Activated naive CD4-positive, alpha-beta T cell treated with Interleukin-2 at 50 U/mL for 16 hours (primary cell): ENCODE data around the gene RNPEPL1.

ENCODE experiments used
- DNase-seq: peaks from one replicate; pipeline ENCODE4 v3.0.0-alpha.2; 2020

The RNPEPL1 gene

DNA sequence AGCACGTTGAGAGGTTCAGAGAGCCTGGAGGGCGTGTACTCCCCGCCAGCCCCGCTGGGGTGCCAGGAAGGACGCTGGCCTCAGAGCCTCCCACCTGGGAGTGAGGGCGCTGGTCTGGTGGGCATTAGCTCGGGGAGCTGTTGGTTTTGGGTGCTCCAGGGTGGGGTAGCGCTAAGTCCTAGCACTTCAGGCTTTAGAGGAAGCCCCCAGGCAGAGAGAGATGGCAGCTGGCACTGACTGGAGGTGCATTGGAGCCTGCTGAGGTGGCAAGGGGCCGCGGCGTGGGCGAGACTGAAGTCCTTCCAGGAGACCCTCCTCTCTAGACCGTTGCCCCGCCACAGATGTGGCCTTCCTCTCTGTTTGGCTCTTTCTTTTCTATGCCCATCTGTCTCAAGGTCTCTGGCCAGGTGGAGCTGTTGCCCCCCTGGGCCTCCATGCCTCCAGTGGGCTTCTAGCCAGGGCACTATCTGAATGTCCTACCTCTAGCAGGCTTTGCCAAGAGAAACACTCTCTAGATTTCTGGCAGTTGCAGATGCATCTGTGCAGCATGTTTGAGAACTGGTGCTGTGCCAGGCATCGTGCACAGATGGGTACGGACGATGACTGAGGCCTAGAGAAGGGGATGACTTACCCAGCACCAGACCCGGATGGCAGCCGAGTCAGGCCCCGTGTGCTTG is 24.9 kb downstream of the RNPEPL1 start:
- DNase-seq = no peak

DNA sequence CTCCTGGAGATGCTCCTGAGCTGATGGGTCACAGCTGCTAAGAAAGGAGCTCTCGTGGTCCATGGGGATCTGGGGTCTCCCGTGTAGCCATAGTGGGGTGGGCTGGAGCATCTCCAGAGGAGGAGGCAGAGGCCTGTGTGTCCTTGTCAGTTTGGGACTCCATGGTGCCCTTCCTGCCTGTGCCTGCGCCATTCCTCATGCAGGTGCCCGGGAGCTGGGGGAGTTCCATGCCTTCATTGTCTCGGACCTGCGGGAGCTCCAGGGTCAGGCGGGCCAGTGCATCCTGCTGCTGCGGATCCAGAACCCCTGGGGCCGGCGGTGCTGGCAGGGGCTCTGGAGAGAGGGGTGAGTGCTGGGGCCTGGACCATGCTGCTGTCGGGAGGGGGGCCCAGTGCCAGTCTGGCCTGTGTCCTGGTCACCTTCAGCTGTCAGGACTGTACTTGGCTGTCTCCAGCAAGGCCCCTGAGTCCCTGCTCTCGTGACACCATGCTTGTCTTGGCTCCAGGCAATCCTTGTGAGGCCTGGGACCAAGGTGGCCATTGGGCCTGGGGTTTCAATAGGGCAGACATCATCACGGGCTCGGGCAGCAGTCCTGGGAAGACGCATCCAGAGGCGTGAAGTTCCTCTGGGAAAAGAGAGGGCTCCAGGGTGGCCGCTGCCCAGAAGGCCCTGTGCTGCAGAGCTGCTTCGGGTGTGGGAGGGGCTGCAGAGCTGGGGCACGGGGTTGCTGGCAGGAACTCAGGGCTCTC is 25.6 kb downstream of the RNPEPL1 start:
- DNase-seq = no peak

DNA sequence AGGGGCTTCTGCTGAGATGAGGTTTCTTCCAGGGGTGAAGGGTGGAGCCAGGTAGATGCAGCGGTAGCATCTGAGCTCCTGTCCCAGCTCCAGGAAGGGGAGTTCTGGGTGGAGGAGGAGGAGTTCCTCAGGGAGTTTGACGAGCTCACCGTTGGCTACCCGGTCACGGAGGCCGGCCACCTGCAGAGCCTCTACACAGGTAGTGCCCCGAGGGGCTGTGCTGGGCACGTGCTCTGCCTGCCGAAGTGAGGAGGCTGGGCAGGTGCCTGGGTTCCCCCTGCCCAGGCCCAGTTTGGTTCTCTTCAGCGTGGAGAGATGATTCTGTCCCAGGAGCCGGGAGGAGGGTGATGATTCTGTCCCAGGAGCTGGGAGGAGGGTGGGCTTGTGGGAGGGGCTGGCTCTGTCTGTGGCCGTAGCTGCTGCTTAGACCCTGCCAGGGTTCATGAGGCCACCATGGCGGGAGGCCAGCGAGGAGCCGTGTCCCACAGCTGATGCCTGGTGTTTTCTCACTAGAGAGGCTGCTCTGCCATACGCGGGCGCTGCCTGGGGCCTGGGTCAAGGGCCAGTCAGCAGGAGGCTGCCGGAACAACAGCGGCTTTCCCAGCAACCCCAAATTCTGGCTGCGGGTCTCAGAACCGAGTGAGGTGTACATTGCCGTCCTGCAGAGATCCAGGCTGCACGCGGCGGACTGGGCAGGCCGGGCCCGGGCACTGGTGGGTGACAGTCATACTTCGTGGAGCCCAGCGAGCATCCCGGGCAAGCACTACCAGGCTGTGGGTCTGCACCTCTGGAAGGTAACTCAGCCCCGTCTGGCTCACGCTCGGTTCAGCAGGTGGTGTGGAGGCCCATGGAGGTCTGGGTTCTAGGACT is 26.5 kb downstream of the RNPEPL1 start:
- DNase-seq = no peak

DNA sequence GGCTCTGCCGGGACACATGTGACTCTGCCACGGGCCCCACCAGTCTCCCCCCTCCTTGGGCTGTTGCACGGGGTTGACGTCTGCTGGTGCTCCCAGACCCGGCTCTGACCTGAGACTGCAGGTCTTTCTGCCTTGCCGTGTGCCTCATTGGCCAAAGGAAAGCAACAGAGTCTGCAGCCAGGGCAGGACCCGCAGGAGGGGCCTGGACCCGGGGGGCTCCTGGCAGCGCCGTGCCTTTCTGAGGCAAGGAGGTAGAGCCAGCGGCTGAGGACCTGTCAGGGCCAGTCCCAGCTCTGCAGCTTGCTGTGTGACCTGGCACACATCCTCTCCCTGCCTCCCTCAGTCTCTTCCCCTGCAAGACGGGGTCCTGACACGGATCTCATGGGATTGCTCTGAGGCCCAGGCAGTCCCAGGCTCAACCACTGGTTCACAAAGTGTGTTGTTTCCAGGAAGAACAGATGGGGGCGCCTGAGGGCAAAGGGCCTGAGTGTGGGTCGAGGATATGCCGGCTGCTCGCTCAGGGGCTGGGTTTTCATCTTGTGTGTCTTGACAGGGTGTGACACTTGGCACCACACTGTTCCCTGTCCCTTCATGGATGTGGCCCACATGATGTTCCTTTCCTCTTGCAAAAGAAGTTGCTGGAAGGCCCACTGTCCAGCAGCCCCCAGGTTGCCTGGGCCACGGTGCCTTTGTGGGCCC is 27.2 kb downstream of the RNPEPL1 start:
- peak; percentile 11 for DNase-seq

- no peak for DNase-seq
Measured at GRCh38 chr2:240596080-240596460, 27.8 kb downstream of the RNPEPL1 start.

GRCh38 chr2:240596491-240596931 is 28.2 kb downstream of the RNPEPL1 start:
- DNase-seq = no peak

- no peak for DNase-seq
Measured at GRCh38 chr2:240597054-240597418, 28.8 kb downstream of the RNPEPL1 start.

DNA sequence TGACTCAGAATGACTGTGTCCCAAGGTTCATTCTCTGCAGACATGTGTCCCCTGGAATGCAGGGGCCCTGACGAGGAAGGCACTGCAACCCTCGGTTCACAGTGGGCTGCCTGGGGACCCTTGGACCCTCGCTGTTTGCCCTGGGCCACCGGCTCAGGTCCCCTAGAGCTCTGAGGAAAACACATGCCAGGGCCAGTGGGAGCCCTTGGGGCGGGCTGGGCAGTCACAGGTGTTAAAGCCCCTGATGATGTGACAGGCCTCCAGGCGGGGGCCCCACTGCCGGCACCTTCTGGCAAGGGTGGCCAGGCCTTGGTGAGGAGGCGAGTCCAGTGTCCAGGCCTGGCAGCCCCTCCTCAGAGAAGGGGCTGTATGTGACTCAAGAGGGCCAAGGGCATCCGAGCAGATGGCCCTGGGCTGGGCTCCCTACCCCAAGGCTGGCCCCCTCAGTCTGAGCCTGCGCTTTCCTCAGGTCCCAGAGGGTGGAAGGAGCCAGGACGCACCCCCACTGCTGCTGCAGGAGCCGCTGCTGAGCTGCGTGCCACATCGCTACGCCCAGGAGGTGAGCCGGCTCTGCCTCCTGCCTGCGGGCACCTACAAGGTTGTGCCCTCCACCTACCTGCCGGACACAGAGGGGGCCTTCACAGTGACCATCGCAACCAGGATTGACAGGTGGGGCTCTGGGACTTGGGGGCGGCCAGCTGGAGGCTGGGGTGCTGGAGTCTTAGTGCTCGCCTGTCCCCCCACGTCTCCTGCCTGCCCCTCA is 29.3 kb downstream of the RNPEPL1 start:
- DNase-seq = no peak

DNA sequence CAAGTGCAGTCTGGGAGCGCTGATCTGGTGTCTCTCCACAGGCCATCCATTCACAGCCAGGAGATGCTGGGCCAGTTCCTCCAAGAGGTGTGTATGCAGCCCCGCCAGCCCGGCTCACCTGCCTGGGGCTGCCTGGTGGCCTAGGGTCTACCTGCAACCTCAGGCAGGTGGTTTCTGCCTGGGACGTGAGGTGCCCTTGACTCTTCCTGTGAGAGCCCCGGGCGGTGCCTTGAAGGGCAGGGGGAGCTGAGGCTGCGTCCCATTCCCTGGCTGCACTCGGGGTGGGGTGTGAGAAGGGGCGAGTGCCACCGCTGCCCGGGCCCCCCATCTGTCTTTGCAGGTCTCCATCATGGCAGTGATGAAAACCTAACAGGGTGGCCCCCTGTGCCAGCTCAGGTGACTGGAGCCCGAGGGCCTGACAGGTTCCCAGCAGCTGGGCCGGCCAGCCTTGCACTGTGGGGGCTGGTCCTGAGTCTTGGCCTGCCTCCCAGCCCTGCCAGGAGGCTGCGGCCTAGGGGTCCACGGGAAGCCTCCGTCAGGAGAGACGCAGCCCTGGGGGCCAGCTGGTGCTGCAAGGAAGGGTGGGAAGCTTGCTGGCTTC is 30.1 kb downstream of the RNPEPL1 start:
- DNase-seq = no peak

DNA sequence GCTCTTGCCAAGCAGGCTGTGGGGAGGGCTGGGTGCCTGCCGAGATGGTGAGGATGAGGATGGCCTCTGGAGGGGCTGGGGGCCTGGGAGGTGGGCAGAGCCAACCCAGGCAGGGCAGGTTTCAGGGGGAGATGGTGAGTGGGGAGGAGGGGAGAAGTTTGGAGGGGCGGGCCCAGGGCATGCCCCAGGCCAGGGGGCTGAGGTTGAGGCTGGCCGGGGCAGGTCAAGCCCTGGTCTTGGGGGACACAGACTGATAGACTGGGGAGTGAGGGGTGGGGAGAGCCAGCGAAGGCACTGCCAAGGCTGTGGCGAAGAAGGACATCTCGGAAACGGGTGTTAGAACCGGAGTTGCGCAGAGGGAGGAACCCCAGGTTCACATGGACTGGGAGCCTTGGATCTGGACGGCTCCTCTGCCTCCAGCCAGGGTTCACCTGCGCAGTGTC is 30.9 kb downstream of the RNPEPL1 start:
- no peak for DNase-seq

DNA sequence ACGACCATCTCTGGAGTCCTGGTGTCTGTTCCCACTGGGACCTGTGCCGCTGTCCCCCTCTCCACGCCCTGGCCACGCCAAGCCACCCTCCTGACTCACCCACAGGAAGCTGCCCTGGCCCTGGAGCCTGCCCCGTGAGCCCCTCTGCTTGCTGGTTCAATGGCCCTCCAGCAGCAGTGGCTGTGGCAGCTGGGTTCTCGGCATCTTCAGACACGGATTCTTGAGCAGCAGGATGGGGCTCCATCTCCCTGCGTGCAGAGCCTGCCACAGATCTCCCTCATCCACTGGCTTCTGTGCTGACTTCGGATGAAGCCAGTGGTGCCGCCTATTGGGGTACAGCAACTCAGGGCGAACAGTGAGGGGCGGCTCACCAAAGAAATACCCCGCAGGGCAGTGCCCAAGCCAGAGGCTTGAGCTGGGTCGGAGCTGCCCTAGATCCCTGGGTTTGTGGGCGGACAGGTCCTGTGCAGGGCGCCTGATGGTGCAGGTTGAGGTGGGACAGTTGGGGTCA is 32.2 kb downstream of the RNPEPL1 start:
- DNase-seq = no peak

GRCh38 chr2:240601061-240601830 is 33.0 kb downstream of the RNPEPL1 start:
- no peak for DNase-seq

- DNase-seq = no peak
Measured at GRCh38 chr2:240601831-240602160, 33.5 kb downstream of the RNPEPL1 start.

- no peak for DNase-seq
Measured at GRCh38 chr2:240602266-240603050, 34.2 kb downstream of the RNPEPL1 start.

GRCh38 chr2:240603081-240603835 is 35.0 kb downstream of the RNPEPL1 start:
- no peak for DNase-seq

- DNase-seq = no peak
Measured at GRCh38 chr2:240603846-240604245, 35.6 kb downstream of the RNPEPL1 start.

DNA sequence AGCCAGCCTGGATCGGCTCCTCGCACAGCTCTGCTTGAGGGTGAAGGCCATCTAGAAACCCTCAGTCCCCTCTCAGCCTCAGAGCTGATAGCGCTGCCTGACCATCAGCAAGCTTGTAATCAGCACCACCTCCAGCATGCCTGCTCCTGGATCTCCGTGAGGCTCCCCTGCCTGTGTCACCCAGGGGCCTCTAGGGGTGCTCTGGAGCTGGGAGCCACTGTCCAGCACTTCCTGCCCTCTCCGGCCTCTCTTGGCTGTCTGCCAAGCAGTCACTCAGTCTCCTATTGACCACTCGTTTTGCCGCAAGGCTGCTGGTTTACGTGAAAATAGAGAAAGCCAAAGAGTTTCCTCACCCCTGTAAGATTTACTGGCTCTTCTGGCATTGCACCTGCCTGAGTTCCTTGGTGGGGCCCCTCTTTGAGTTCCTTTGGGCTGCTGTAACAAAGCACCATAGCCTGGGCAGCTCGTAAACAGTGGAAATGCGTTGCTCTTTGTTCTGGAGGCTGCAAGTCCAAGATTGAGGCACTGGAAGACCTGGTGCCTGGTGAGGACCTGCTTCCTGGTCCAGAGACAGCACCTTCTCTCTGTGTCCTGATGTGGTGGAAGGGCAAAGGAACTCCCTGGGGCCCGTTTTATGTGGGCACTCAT is 36.1 kb downstream of the RNPEPL1 start:
- no peak for DNase-seq

DNA sequence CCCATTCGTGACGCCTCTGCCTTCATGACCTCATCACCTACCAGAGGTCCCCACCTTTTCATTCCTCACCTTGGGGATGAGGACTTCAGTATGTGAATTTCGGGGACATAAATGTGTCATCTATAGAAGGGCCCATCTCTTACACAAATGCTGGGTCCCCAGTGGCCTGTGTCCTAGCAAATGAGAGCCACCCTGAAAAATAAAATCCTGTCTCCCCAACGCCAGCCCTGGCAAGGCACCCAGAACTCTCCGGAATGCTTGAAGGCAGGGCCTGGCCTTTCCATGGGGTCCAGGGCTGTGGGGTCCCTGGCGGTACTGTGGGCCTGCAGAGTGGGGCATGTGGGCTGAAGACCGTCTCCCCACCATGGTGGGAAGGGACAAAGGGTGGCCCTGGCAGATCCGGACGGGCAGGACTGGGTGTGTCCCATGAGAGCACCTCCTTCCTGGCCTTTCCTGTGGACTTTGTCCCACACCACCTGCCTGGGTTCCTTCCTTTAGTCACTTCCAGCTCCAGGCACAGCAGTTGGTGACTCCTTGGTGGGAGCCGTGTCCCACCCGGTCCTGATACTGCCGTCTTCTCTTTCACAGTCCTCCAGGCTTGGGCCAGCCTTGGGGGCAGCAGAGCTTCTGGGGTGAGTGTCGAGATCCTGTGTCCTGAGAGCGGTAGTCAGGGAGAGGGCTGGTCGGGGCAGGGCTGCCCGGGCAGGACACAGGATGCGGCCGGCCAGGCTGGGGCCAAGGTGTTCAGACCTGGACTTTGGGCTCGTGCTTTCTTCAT is 36.8 kb downstream of the RNPEPL1 start:
- no peak for DNase-seq
